Superior temporal gyrus (tissue), 1 donor: Measurements from ENCODE around the gene KIAA2012.
"Not testable (repeated sequence)": the region's sequence is repeated elsewhere in the genome, so short reads cannot be mapped to it uniquely, and the experiment has no call there.

ENCODE experiments used
- DNase-seq: peaks from one replicate; pipeline ENCODE4 v3.0.0-alpha.2; 2016; ENCODE audit errors: extremely low spot score

KIAA2012 gene

DNA sequence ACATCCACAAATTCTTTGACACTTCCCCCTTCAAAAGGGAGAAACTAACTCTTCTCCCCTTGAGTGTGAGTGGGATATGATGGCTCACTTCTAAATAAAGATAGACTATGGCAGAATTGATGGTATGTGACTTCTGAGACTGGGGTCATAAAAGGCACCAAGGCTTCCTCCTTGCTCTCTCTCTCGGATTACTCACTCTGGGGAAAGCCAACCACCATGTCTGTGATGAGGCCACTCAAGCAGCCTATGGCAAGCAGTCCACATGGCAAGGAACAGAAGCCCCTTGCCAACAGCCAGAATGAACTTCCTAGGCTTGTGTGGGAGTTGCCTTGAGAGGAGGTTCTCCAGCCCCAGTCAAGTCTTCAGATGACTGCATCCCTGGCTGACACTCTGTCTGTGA, 43.6 kb downstream of the KIAA2012 start:
- DNase-seq, result no peak

DNA sequence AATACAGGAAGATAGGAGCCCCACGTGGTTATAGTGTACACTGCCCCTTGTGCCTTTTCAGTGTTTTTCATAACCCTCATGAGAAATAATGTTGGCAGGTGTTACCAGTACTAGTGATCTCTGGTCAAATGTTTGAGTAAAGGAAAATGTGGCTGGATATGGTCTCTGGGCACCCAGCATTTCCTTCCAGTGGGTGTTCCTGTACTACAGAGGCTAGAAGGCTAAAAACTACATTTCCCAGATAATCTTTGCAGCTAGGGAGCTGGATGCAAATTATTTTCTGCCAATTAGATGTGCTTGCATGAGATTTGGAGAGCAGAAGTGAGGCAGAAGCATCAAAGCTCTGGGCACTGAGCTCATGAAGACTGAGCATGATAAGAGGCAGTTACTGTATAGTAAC, 45.1 kb downstream of the KIAA2012 start:
- no peak for DNase-seq

DNA sequence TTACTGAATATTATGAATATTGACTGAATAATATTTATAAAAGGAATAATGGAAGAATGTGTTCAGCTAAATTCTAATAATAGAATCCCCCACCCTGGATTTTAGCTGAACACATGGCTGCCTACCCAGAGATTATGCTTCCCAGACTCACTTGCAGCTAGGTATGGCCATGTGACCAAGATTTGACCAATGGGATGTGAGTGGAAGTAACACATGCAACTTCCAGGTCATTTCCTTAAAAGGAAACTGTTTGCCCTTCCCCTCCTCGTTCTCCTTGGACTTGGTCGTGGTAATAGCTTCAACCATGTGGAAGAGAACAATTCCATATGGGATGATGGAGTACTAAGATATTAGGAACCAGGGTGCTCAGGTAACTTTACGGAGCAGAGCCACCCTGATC, 47.8 kb downstream of the KIAA2012 start:
- DNase-seq, result no peak

DNA sequence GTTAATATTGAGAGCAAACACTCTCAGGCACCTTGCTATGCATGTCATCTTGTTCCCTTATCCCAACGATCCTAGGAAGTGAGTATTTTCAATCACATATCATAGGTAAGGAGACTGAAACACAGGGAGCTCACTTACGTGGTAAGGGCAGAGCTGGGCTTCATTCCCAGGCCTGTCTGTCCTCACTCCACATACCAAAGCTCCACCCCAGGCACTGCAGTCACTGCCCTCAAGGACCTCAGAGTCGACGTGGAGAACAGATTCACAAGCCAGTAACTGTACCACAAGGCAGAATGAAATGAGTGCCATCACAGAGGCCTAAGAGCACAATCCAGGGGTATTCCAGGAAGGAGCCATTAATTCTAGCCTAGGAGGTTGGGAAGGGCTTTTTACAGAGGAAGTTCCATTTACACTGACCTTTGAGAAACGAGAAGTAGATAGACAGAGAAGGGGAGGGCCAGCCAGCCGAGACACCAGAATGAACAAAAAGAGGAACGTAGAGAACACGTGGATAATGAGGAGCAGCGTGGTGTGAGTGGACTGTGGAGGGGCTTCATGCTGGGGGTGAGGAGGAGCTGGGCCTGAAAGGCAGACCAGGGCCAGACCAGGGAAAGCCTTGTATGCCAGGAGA, 48.6 kb downstream of the KIAA2012 start:
- DNase-seq, result no peak

DNA sequence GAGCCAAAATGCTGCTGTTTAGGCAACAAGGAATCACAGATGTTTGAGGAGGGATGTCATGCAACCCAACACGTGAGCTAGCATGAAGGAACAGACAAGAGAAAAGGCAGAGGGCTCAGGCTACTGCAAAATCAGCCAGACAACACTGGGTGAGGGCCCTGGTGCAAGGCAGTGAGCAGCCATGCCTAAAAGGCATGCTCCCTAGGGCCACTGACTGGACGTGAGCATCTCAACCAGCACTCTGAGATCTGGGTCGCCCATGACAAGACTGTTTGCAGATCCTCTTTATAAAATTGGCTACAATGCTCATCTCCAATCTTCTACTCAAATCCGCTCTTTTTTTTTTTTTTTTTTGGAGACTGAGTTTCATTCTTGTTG, 49.1 kb downstream of the KIAA2012 start:
- DNase-seq, result no peak

DNA sequence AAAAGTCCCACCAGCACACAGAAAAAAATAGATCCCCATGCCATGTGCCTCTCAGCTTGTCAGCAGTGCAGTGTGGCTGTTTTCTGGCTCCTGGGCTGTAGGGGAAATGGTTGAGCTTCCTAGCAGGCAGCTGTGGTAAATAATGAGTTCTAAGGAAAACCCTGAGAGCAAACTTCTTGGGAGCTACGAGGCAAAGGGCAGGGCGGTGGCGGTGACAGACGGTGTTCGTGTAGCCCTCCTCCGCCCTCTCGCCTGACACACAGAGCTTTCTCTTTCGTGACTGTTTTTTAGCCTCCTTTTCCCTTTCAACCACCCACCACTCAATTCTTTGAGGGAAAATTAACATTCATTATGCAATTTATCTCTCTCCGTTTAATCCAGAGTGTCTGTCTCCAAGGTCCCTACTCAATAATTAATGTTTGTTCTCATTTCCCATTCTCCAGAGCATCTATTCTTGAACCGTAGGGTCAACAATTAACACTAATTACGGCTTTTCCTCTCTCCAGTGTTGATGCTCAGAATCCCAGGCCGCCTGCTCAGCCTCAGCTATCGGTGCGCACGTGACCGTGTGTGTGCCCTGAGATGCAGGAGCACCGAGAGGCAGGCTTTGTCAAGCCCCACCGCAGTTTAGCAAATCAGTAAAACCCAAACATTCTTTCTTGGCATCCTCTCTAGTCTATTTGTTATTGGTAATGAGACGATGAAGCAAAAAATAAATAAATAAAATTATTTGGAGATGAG, 50.1 kb downstream of the KIAA2012 start:
- no peak for DNase-seq

DNA sequence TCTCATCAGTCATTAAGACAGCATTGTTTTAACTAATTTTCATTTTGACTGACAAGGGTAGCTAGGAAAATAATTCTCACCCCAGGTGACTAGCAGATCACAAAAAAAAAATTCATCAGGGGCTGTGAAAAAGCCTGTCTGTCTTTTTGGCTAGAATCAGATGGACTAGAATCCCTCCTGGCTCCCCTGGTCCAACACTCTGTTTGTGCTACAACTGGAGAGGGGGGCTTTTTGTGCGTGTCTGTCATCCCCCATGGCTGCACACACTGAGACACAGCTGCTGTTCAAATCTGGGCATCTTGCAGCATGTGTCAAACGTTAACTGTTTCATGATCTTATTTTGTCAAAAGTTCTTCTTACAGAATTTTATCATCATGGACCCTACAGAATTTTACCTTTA, 51.2 kb downstream of the KIAA2012 start:
- no peak for DNase-seq

DNA sequence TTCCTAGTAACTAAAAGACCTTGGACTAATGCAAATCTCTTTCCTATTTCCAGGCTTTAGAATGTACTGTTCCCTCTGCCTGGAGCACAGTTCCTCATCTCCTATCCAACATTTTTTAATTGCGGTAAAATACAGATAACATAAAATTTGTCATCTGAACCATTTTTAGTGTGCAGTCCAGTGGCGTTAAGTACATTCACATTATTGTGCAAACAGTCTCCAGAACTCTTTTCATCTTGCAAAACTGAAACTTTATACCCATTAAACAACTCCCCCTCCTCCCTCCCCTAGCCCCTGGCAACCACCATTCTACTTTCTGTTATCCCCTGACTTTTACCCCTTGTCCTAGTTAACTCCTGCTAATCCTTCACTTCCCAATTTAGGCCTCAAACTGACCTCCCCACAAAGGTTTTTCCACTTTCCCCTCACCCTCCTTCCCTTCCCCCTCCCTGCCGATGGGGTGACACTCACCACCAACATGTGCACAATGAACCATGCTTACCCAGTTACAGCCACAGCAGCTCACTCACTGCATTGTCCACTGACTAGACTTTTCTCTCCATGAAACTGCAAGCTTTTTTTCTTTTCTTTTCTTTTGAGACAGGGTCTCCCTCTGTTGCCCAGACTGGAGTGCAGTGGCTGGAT, 54.8 kb downstream of the KIAA2012 start:
- no peak for DNase-seq

DNA sequence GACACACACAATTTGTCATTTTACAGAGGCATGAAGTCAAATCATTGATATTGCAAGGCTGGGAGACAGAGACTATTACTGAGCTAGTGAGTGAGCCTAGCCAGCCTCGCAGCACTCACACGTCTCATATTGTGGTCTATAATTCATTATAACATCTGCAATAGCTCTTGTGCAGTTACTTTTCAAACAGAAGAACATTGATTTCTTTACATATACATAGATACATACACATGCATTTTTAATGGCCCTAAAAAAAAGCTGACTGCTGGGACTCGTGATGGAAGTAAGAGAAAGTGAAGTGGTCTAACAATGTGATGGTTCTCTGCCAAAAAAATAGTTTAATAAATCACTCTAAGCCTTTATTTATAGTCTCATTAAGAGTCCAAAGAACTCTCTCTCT, 56.8 kb downstream of the KIAA2012 start:
- DNase-seq, result no peak

DNA sequence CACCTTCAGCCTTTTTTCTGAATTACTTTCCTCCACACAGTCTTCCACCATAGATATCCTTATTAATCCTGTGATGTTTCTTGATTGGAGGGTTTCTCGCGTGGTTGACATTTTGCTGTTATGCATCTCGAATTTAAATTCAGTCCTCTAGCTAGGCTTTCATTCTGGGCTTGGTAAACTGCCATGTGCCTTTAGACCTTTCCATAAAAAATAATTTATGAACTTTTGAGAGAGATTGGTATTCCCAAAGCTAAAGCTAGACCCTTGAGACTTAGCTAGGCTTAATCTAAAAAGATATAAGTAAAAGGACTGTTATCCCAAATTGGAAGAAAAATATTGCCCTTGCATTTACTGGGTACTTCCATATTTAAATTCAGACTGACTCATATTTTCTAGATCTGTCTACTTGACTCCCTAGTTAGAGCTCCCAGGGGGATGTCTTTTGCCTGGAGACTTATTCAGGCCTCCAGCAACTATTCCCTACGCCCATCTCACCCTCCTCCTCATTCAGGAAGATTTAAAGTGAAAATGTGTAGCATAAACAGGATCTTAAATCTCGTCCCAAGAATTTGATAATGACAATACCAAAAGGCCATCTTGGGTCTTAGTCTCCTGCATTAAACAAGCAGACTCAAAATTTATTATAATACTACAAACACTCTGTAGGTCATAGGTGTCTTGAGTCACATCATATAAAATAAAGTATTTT, 60.3 kb downstream of the KIAA2012 start:
- DNase-seq, result no peak

DNA sequence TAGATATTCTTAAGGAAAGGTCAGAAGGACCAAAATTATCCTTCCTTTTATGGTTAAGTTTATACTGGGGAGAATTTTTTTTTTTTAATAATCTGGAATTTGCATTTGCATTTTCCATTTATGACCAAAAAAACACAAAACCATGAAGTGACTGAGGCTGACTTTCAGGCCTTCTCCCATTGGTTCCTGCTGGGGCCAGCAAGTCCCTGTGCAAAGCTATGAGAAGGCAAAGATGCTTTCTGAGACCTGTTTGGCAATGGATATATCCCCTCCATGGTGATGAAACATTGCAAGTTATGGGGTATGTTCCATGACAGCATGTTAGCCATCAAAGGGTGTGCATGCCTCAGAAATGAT, 60.8 kb downstream of the KIAA2012 start:
- no peak for DNase-seq

DNA sequence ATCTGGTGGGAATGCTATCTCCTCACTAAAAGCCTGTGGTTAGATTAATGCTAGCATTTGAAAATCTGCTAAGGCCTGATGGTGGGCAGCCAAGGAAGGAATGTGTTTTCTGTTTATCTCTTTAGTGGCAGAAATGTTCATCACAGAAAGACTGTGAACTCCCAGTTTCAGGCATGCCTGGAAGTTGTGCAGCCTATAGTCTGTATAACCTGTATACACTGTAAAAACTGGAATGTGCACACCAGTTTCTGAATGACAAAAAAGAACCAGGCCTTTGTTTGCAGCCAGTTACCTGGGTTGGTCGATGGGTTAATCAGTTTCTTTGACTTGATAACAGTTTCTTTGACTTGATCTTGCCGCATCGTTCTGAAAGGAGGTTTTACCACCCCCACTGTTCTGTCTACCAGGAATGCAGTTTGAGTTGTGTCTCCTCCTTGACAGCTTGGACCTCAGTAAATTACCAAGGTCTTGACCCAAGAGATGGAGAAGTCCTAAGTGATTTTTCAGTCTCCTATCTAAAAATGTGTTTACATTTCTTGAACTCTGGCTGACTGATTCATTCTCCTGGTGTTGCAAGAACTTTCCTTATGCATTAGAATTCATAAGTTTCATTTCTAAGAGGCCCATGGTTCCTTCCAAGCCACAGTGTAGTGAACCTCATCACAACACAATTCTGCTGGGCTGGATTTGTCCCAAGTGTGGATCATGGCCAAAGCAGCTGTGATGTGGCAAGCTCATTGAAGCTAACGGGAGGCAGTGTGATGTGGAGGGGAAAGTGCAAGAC, 62.2 kb downstream of the KIAA2012 start:
- peak; percentile 66 for DNase-seq

DNA sequence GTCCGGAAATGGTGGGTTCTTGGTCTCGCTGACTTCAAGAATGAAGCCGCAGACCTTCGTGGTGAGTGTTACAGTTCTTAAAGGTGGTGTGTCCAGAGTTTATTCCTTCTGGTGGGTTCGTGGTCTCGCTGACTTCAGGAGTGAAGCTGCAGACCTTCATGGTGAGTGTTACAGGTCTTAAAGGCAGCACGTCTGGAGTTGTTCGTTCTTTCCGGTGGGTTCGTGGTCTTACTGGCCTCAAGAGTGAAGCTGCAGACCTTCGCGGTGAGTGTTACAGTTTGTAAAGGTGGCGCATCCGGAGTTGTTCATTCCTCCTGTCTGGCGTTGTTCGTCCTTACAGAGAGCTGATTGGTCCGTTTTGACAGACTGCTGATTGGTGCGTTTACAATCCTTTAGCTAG, 63.0 kb downstream of the KIAA2012 start:
- not testable (repeated sequence) for DNase-seq

DNA sequence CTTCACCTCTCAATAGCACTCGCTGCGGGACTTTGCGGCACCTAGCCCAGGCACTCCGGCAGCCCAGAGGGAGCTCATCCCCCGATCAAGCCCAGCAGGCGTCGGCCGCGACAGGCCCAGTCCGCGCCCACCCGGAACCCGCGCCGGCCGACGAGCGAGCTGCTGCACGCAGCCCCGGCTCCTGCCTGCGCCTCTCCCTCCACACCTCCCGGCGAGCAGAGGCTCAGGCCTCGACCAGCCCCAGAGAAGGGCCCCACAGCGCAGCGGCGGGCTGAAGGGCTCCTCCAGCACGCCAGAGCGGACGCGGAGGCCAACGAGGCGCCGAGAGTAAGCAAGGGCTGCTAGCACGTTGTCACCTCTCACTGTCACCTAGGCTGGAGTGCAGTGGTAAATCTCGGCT, 63.5 kb downstream of the KIAA2012 start:
- DNase-seq, result no peak

DNA sequence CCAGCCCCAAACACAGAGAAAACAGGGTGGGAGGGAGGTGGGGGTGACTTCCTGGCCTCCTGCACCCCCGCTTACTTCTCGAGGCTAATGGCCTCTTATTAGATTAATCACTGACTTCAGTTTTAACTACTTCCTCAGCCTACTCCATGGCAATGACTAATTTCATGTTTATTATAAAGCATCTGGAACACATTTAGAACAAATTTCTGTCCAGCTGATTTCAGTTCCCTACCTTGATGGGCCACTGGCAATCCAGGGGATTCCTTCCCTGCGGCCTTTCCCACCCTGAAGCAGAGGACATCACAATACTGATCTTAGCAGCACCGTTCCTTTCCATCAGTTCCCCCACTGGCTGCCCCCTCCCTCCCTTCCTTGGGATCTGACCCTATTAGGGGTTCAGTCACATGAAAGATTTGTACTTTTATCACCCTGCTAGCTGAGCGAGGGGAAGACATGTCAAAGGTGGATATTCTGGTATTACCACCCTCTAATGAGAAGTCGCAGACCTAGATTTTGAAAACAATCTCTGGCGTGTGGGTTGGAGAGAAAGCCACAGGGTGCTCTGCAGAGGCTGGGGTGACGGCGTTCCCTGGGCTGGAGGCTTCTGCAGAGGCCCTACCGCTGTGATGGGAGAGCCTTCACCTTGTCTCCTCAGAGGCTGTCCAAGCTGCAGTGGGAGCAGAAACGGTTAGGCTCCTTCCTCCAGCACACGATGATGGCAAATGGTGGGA, 67.6 kb downstream of the KIAA2012 start:
- no peak for DNase-seq

DNA sequence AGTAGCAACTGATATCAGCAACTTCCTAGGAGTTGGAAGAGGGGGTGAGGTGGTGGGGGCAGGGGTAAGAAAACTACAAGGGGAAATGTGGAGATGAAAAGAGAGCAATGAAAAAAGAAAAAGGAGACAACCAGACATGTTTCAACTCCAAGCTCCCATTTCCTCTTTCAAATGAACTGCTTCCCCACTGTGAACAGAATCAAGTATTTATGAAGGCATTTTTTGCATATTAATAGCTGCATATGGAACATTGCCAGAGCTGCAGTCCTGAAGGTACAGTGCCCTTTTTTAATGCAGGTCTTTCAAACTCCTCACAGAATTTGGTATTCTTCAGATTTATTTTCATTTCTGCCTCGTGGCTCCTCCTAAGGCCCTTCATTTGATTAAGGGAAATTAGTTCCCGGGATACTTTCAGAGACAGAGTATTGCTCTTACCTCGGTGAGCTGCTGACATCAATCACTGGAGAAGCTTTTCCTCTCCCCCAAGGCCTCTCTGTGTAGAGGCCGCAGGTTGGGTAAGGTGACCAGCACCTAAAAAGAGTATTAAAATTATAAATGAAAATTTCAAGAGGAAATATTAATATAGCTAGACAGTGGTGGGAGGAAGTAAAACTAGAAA, 68.4 kb downstream of the KIAA2012 start:
- DNase-seq, result no peak

DNA sequence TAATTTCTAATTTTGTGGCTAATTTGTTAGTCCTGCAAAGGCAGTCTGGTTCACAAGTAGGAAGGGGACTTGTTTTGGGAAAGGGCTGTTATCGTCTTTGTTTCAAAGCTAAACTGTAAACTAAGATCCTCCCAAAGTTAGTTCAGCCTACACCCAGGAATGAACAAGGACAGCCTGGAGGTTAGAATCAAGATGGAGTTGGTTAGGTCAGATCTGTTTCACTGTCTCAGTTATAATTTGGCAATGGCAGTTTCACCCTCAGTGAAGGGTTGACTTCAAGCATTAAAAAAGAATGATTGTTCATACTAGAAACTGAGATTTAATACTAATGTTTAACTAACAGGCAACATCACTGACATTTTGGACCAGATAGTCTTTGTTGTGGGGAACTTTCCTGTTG, 69.5 kb downstream of the KIAA2012 start:
- DNase-seq, result no peak

DNA sequence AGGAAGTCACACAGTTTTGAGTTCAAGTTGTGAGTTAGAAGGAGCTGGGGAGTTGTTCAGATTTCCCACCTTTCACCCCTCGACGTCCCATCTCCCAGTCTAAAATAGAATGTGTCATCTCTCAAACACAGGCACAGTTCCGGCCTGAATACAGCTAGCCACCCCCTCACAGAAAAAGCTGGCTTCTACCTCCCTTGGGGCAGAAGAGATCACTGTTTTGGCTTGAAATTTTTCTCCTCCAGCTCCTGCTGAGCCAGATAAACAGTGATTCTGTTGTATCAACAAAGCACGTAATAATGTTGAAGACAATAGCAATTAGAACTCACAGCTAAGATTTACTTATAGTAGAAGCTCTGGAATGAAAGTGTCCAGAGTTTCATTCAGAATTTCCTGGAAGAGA, 74.7 kb downstream of the KIAA2012 start:
- DNase-seq, result no peak

DNA sequence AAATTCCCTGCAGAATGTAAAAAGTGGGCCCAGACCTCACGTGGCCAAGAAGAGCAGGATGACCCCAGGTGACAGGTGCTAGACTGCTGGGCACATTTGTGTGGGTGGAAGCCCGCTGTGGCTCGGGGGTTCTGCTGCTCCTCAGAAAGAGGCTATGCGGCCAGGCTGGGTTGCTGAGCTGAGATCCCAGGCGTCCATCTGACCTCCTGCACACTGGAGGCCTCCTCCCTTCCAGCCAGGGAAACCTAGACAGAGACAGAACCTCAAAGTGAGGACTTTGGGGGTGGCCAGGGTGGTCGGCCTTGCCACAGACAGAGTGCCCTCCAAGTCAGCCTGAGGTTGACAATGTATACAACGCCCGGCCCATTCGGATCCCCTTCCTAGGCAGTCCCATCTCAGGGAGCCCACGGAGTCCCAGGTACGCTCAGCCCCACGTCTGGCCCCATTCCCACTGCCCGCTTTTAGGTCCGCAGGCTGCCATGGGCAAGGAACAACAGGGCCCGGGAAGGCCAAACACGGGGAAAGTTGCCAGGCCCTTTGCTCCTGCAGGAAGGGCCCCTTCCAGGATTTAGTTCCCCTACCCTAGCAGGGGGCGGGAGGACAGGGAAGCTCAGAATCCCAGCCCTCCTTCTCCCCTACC, 75.6 kb downstream of the KIAA2012 start:
- no peak for DNase-seq

DNA sequence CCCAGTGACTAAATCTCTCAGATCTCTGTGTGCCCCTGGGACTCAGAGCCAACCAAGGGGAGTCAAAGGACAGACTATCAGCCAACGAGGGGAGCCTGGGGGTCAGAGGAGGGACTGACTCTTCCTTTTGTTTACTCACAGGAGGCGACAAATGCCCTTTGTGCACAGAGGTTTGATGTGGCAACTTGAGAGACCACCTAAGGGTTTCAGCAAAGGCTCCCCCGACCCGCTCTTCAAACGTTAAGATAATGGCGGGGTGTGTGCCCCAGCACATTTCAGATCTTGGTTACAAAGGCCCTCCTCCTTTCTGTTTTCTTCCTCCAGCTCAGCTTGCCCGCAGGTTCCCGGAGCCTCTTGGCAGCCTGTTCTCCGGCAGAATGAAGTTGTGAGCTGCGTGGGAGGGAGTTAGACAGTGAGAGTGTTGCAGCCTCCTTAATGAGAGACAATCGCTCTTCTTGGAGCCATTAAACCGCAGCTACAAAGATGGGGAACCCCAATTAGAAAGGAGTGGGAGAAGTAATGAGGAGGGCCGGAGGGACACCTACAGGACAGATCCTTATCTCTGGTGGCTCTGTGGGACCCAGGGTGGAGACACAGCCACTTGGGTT, 76.2 kb downstream of the KIAA2012 start:
- peak; percentile 54 for DNase-seq
